Stimulated activated CD4-positive, alpha-beta T cell treated with anti-CD3 and anti-CD28 coated beads, Interleukin-15, amount 100 ng/mL, for 1 hour (primary cell): ENCODE measurements around the gene CTSL.
"Not testable (repeated sequence)": the region's sequence is repeated elsewhere in the genome, so short reads cannot be mapped to it uniquely, and the experiment has no call there.

Experiments used
- DNase-seq, 2 donors: peaks; one replicate each; pipeline ENCODE4 v3.0.0-alpha.2; 2020; ENCODE audit warnings: low read depth in 1 of 2, low spot score in 1 of 2

Gene CTSL

DNA sequence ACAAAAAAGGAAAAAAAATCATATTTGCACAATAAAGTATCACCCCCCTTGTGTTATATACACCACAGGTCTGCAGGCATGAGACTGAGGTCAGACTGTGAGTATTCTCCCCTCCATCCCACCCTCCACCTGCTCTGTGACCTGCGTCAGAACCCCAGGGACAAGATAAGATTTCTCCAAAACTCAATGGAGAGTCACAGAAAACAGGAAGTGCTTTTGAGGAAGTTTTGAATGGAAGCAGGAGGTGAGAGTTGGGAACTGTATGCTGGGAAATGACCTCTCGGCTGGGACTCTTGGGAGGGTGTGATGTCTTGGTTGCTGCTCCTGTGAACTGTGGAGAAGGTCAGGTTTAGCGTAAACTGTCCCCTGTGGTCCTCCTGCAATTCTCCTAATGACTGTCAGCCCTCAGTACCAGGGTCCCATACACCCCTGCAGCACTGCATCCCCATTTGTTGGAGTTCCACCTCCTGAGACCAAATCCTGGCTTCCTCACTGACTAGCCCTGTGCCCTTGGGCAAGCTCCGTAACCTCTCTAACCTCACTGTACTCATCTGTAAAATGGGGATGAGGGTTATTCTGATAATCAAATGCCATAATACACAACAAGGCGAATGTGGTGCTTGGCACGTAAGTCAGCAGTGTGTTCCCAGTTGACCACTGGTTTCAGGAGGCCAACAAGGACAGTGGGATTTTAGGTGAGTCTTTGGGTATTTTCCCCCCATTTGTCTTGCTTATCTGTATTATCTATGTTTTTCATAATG, 6.9 kb upstream of the CTSL start:
- no peak for DNase-seq

DNA sequence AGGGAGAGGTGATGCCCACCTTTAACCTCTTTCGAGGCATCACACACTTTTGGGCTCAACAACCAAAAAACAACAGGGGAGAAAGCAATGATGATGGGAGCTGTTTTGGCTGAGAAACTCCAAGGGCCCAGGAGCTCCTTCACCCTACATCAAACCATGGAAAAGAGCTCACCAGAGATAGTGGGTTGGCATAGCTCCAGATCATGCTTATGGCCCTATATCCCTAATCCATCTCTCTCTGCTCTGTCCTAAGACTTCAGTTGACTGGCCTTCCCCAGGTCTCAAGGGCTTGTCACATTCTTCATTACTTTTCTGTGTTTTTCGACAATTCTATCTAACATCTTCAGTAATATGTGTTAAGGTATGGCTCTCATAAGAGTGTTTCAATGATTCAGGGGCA, 5.7 kb upstream of the CTSL start:
- no peak for DNase-seq

DNA sequence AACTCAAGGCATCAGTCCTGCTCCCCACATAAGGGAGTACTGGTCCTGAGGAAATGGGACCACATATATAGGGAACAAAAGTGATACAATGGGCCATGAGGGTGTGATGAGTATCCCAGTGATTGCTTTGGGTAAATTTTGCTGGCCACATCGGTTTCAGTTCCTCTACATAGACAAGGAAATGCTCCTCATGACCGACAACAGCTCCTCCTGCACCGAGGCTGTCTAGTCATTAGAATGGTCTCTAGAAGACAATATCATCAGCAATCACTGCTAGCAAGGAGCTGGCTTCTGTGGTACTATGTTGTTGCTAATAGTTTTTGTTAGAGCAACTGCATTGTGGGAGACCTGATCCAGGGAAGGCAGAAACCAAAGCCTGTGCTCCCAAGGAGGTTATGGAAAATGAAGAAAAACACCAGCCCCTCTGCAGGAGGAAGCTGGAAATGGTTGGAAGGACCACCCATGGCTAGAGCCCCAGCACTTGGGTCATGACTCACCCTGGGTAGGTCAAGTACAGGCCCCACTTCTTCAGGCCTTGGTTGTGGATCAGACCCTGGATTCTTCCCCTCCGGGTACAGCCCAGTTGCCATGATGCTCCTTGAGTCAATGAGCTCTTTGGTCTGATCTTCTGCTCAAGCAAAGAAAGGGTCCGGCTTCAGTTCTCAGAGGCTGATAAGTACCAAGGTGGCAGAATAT, 3.4 kb upstream of the CTSL start:
- no peak for DNase-seq

DNA sequence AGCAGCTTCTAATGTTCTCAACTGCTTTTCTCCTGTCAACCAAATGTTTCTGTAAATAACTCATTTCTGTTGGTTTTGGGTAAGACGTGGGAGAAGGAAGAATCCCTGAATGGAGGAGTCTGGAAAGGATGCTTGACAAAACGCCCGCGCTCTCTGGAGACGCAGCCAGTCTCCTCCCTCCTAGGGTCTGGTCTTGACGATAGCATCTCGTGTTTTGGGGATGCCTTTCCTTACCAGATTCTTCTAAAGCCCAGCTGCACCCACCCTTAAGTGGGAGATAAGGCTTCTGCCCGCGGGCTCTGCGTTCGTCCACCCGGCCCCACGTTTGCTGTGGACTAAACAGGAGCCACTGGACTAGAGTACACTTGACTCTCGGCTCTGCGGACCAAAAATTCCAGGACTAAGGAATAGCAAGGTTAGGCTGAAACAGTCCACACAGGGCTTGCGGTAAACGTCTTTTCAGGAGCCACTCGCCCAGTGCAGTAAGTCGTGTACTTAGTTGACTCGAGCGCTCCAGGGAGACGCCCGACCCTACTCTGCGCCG, 491 bp upstream of the CTSL start:
- no peak for DNase-seq

DNA sequence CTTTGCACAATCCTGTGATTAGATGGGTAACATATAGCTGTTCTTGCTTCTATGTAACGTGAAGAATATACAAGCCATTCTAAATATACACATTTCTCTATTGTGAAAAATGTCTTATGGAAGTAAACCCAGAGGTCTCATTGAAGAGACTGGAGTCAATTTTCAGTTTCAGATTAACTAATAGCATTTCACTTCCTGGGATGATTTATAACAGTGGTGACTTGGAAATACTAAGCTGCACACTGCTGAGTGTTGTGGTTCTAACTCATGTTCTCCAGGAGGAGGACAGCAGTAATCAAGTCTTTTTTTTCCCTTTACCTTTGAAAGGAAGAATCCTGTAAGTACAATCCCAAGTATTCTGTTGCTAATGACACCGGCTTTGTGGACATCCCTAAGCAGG, 3.3 kb downstream of the CTSL start:
- DNase-seq, result no peak

DNA sequence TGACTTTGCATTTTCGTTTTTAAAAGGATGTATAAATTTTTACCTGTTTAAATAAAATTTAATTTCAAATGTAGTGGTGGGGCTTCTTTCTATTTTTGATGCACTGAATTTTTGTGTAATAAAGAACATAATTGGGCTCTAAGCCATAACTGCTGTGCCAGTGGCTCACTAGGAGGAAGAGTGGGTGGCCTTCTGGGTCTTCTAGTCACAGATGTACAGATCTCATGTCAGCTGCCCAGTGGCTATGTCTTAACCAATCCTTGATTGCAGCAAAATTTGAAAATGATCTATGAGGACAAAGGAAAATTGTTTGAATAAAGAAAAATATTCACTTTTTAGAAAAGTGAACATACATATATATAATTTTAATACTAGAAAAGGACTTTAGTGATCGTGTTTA, 5.4 kb downstream of the CTSL start:
- no peak for DNase-seq

DNA sequence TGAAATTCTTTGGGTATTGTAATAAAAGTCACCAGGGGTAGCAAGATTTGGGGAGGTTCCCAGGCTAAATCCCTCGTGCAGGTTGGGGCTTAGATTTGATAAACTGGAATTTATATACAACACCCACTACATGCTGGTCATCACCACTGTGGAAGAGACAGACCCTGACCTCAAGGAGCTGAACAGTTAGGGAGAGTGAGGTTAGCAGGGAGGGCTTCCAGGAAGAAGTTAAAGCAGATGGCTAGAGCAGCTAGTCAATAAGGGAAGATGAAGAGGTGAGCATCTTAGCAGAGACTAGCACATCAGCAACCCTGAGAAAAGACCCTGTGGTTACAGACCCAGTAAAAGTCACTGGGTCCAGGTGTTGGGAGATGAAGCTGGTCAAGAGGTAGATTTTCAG, 6.4 kb downstream of the CTSL start:
- DNase-seq, result no peak

DNA sequence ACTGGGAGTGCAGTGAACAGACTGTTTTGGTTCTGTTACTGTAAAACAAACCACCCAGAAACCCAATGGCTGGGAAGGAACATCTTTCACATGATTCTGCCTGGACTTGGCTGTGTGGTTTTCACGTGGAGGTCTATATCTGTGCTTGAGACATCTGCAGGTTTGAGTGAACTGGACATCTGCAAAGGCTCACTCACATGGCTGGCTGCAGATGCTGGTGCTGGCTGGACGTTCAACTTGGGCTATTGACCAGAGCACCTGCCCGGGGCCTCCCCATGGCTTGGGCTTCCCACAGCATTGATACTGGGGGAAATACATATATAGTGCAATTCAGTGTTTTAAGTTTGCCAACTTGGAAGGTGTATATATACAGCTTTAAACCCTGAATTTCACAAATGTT, 6.8 kb downstream of the CTSL start:
- no peak for DNase-seq

DNA sequence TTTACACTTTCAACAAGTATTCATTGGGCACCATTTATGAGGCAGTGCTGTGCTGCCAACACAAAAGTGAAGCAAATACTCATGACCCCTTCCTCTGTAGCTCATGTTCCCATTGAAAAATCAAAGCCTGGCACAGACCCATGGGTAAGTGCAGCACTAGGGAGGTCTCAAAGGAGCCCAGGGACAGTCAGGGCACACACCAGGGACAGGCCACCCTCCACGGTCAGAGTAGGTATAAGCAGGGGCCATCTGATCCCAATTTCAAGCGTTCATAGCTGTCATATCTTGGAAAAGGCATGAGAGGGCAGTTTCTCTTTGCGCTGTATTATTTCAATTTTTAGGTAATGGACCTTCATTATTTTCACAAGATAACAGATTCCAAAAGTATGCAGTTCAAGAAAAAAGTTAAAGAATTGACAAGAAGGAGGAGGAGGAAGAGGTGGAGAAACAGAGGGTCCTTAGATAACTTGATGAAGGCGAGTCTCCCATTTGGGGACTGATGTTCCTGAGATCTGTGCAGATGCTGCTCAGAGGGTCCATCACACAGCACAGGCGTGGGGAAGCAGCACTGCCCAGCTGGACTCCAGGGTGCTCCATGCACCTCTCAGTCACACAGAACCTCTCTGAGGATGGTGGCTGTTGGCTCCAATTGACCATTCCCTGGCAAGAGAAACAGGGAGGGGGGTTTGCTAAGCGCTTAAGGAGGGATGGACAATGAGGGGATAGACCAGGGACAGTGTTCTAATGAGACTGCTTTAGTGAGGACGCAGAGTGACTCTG, 7.5 kb downstream of the CTSL start:
- no peak for DNase-seq

DNA sequence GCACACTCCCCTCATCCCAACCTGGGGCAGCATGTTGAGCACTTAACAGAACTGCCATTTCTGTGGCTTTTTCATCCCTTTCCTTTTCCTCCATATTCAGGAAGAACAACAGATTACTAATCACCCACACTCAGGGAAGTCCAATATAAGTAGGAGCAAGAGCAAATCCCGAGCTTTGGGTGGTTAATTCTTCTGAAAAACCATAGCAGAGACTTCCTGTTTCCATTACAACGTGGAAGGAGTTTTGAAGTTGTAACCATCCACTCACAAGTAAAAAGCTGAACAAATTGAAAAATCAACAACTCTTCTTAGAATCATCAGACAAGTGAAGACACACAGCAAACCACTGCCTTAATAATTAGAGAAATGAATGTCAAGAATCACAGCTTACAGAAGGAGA, 8.2 kb downstream of the CTSL start:
- no peak for DNase-seq

DNA sequence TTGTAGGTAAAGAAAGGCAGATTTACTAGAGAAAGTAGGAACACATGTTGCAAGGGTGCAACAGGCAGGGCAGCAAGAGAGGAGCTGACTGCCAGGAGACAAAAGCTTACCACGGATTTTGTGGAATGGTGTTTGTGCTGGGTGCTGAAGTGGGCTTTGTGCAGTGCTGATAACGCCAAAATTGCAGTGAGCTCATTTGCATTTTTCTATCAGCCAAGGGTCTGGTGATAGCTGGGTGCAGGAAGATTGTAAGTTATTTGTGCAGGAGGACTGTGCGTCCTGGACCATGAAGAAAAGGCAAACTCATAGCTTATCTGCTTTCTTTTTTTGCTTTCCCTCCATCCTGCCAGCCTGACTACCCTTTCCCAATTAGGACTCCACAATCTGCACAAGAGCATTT, 13.6 kb downstream of the CTSL start:
- no peak for DNase-seq

DNA sequence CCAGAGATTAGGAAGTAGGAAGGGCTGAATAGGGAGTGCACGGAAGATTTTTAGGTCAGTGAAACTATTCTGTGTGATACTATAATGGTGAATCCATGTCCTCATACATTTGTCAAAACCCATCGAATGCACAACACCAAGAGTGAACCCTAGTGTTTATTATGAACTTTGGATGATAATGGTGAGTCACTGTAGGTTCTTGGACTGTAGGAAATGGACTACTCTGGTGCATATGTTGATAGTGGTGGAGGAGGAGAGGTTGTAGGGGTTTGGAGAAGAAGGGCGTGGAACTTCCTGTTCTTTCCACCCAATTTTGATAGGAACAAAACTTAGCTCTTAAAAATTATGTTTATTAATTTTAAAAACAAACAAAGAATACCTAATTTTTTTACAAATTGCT, 14.3 kb downstream of the CTSL start:
- no peak for DNase-seq

DNA sequence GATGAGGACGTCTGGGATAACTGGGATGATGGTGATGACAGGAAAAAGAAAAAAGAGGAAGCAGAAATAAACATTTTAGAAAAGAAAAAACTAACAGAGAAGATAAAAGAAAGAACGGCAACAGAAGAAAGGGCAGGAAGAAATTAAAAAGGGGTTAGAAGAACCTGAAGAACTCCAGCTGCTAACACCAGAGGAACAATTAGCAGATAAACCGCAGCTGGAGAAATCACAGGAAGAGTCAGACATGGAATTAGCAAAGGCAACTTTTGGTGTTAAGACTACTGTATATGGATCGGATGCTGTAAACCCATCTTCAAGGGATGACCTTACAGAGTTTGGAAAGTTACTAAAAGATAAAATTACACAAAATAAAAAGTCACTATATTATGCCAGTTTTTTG, 15.4 kb downstream of the CTSL start:
- no peak for DNase-seq

DNA sequence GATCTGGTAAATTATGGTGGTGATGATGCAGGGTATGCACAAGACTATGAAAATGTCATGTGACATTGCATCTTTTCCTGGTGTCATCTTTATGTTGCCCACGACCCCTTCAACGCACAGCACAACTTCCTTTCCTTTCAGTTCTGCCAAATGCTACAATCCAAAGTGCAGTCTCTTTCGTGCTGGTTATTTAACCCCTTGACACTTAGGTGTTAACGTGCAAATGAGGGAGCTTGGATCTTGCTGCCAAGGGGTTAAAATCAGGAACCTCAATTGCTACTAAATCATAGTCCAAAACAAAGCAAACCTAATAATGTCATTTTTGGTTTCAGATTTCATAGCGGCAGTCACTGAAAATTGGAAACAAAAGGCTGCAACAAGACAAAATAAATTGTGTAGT, 16.0 kb downstream of the CTSL start:
- no peak for DNase-seq

DNA sequence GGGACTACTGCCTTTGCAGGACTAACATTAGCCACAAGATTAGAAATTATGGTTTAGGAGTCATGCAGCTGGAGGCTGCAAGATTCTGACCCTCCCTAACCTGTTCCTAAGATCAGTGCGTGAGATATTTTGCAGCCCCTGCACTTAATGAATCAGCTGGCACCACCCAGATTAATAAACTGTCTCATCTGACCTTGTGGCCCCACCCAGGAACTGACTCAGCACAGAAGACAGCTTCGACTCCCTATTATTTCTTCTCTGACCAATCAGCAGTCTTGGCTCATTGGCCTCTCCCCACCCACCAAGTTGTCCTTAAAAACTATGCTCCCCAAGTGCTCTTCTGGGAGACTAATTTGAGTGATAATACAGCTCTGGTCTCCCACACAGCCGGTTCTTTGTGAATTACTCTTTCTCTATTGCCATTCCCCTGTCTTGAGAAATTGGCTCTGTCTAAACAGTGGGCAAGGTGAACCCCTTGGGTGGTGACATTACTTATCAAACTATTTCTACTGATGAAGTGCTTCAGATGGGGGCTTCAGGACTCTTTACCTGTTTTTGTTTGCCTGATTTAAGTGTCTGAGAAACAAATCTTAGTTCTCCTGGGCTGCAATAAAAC, 17.0 kb downstream of the CTSL start:
- no peak for DNase-seq

DNA sequence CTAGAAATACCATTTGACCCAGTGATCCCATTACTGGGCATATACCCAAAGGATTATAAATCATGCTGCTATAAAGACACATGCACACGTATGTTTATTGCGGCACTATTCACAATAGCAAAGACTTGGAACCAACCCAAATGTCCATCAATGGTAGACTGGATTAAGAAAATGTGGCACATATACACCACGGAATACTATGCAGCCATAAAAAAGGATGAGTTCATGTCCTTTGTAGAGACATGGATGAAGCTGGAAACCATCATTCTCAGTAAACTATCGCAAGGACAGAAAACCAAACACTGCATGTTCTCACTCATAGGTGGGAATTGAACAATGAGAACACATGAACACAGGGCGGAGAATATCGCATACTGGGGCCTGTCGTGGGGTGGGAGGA, 18.3 kb downstream of the CTSL start:
- DNase-seq, result not testable (repeated sequence)

DNA sequence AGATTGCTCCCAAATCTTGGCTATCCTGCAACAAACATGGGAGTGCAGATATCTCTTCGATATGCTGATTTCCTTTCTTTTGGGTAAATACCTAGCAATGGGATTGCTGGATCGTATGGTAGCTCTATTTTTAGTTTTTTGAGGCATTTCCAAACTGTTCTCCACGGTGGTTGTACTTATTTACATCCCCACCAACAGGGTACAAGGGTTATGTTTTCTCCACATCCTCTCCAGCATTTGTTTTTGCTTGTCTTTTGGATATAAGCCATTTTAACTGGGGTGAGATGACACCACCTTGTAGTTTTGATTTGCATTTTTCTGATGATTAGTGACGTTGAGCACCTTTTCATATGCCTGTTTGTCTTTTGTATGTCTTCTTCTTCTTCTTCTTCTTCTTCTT, 20.3 kb downstream of the CTSL start:
- no peak for DNase-seq

DNA sequence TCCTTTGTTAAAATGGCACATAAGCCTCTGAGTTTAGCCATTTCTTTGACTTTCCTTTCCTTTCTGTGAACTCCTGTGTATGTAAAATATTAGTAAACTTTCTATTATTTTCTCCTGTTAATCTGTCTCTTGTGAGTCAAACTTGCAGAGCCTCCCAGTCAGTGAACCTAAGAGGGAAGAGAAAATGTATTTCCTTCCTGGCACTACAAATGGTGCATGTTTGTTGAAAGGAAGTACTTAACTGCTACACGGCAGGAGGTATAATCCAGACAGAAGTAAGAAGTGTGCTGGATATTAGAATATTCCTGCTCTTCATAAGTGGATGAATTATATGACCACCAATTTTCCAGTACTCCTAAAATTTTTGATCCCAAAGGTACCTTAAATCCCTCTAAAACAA, 23.0 kb downstream of the CTSL start:
- no peak for DNase-seq

DNA sequence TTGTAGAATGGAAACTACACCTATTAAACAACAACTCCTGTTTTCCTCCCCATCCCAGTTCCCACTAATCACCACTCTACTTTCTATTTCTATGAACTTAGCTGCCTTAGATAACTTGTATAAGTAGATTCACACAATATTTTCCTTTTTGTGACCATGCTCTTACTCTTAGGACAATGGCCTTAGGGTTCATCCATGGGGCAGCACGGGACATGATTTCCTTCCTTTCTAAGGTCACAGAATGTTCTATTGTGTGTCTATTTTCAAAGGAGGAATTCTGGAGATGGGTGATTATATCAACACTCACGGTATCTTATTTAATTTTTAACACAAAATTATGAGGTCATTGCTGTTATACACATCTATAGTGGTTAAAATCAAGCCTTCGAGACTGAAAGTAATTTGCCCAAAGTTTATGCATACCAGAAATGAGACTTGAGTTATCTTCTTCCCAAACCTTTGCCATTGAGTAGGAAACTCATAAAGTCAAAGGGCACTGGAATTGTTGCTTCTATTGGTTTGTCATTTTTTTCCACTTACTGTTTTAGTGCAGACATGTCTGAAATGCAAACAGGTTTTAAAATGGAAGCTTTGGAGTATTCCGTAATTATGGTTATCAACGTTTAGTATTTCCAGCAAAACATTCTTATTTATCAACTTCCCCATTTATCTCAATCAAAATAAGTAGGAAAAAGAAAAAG, 23.6 kb downstream of the CTSL start:
- no peak for DNase-seq

DNA sequence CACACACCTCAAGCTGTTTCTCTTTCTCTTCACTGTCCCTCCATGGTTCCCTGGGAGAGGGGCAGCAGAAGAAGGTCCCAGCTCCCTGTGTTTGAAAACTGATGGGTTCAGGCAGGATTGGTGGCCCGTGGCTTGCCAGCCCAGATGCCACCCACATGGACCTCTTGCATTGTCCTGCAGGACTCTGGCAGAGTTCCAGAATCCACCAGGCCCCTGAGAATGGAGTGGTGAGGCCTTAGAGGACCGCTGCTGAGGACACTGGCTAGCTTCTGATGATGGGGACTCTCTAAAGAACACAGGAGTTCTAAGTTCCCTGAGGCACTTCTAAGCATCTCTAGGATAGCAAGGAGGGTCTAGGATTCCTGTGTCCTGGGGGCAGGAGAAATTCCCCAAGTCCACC, 24.8 kb downstream of the CTSL start:
- no peak for DNase-seq

DNA sequence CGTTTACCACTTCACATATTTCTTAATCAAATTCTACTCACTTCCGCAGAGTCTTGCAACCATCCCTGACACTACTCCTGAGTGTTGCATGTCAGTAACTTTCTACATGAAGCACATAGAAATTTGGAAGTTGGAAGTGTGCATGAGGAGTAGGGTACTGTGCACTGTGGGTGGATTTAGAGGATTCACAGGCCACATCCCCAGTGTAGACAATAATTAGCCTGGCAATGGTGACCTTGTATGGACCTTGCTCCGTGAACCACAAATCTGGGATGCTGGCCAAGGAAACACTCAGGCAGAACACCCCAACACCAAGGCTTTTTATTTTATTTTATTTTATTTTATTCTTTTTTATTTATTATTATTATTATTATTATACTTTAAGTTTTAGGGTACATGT, 25.5 kb downstream of the CTSL start:
- DNase-seq, result no peak
